ENCODE results near the gene NPHS1. TPM values are rescaled to one million over a fixed set of nuclear protein-coding genes. Genes with fewer than 3 reads are reported as not detected.

Gene NPHS1
- total and polyA plus RNA-seq, 2 of the 8 experiments (the other 6 are each of a cell fraction or from before 2014, with no cell fraction given), result 1.3 to 1.4 TPM

GRCh38 chr19:35863018-35863417 is 10.7 kb upstream of the NPHS1 start (continued):
- TF ChIP-seq, protein P1, sequence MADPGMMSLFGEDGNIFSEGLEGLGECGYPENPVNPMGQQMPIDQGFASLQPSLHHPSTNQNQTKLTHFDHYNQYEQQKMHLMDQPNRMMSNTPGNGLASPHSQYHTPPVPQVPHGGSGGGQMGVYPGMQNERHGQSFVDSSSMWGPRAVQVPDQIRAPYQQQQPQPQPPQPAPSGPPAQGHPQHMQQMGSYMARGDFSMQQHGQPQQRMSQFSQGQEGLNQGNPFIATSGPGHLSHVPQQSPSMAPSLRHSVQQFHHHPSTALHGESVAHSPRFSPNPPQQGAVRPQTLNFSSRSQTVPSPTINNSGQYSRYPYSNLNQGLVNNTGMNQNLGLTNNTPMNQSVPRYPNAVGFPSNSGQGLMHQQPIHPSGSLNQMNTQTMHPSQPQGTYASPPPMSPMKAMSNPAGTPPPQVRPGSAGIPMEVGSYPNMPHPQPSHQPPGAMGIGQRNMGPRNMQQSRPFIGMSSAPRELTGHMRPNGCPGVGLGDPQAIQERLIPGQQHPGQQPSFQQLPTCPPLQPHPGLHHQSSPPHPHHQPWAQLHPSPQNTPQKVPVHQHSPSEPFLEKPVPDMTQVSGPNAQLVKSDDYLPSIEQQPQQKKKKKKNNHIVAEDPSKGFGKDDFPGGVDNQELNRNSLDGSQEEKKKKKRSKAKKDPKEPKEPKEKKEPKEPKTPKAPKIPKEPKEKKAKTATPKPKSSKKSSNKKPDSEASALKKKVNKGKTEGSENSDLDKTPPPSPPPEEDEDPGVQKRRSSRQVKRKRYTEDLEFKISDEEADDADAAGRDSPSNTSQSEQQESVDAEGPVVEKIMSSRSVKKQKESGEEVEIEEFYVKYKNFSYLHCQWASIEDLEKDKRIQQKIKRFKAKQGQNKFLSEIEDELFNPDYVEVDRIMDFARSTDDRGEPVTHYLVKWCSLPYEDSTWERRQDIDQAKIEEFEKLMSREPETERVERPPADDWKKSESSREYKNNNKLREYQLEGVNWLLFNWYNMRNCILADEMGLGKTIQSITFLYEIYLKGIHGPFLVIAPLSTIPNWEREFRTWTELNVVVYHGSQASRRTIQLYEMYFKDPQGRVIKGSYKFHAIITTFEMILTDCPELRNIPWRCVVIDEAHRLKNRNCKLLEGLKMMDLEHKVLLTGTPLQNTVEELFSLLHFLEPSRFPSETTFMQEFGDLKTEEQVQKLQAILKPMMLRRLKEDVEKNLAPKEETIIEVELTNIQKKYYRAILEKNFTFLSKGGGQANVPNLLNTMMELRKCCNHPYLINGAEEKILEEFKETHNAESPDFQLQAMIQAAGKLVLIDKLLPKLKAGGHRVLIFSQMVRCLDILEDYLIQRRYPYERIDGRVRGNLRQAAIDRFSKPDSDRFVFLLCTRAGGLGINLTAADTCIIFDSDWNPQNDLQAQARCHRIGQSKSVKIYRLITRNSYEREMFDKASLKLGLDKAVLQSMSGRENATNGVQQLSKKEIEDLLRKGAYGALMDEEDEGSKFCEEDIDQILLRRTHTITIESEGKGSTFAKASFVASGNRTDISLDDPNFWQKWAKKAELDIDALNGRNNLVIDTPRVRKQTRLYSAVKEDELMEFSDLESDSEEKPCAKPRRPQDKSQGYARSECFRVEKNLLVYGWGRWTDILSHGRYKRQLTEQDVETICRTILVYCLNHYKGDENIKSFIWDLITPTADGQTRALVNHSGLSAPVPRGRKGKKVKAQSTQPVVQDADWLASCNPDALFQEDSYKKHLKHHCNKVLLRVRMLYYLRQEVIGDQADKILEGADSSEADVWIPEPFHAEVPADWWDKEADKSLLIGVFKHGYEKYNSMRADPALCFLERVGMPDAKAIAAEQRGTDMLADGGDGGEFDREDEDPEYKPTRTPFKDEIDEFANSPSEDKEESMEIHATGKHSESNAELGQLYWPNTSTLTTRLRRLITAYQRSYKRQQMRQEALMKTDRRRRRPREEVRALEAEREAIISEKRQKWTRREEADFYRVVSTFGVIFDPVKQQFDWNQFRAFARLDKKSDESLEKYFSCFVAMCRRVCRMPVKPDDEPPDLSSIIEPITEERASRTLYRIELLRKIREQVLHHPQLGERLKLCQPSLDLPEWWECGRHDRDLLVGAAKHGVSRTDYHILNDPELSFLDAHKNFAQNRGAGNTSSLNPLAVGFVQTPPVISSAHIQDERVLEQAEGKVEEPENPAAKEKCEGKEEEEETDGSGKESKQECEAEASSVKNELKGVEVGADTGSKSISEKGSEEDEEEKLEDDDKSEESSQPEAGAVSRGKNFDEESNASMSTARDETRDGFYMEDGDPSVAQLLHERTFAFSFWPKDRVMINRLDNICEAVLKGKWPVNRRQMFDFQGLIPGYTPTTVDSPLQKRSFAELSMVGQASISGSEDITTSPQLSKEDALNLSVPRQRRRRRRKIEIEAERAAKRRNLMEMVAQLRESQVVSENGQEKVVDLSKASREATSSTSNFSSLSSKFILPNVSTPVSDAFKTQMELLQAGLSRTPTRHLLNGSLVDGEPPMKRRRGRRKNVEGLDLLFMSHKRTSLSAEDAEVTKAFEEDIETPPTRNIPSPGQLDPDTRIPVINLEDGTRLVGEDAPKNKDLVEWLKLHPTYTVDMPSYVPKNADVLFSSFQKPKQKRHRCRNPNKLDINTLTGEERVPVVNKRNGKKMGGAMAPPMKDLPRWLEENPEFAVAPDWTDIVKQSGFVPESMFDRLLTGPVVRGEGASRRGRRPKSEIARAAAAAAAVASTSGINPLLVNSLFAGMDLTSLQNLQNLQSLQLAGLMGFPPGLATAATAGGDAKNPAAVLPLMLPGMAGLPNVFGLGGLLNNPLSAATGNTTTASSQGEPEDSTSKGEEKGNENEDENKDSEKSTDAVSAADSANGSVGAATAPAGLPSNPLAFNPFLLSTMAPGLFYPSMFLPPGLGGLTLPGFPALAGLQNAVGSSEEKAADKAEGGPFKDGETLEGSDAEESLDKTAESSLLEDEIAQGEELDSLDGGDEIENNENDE (IDR thresholded peaks at IDR 0.05; ENCODE audit: insufficient replicate concordance, low read length), result no peak
- TF ChIP-seq CBX8 (IDR thresholded peaks at IDR 0.05; ENCODE audit: borderline replicate concordance, low read depth, low read length), result no peak
- no peak for TF ChIP-seq NRF1 (IDR thresholded peaks at IDR 0.05; ENCODE audit: low read depth, low read length)
- TF ChIP-seq NANOG (IDR thresholded peaks at IDR 0.05; ENCODE audit: insufficient read depth, low read depth, low read length, poor library complexity, severe bottlenecking), result no peak
- TF ChIP-seq EZH2 (IDR thresholded peaks at IDR 0.05; ENCODE audit: low read depth, low read length, severe bottlenecking), result no peak
- TF ChIP-seq BACH1 (IDR thresholded peaks at IDR 0.05; ENCODE audit: low read length), result no peak
- TF ChIP-seq, protein P2, sequence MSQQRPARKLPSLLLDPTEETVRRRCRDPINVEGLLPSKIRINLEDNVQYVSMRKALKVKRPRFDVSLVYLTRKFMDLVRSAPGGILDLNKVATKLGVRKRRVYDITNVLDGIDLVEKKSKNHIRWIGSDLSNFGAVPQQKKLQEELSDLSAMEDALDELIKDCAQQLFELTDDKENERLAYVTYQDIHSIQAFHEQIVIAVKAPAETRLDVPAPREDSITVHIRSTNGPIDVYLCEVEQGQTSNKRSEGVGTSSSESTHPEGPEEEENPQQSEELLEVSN (IDR thresholded peaks at IDR 0.05), result no peak
